Measurements from ENCODE around the gene PARD3B. TPM values are rescaled to one million over a fixed set of nuclear protein-coding genes. Genes with fewer than 3 reads are reported as not detected.

Gene PARD3B
- total and polyA plus RNA-seq, 2 experiments from 2014 or later, result 3.5 to 4.4 TPM

DNA sequence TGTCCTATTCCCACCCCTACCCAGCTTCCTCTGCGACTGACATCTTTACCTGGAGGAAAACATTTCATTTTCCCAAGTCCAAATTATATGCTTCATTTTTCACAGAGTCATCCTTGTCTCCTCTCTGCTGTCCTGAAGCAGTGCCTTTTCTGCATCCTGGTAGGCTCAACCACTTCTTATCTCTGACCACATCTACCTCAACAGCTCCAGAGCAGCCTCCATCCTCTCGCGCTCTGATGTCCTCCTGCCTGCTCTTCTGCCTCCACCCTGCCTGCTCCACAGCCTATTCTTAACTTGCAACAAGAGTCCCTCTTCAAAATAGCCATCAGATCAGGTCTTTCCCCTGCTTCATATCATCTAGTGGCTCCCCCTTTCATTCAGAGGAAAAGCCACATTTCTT is 457.1 kb downstream of the PARD3B start:
- peaks cover 2% of the 10 kb centered on the region for H3K27me3 Mint-ChIP-seq (ENCODE audit: insufficient read depth, low read depth, poor library complexity)
- Histone ChIP-seq H4K20me1 (replicated peaks; ENCODE audit: insufficient read depth) (no peaks in the 10 kb centered on the region), H3K36me3 (ENCODE audit: insufficient read depth) (no peaks in the 10 kb centered on the region), H3K27ac (ENCODE audit: low read depth) (no peak overlapping the region), H3F3A (replicated peaks; ENCODE audit: low read depth) (no peaks in the 10 kb centered on the region), H3K4me2 (no peak overlapping the region), H3K27me3 (ENCODE audit: insufficient read depth) (no peaks in the 10 kb centered on the region), H3K9me2 (ENCODE audit: insufficient read depth) (no peaks in the 10 kb centered on the region), H2AFZ (no peak overlapping the region), H3K4me3 (no peak overlapping the region), H3K4me1 (ENCODE audit: insufficient read depth) (no peaks in the 10 kb centered on the region), H3K79me2 (replicated peaks; ENCODE audit: insufficient read depth) (no peaks in the 10 kb centered on the region)
- H3K4me1 Mint-ChIP-seq, result no peaks in the 10 kb centered on the region; the same call in 2 of the 3 replicates
- TF ChIP-seq EZH2 (IDR thresholded peaks at IDR 0.05; ENCODE audit: low read depth, unreplicated experiment) (no peak), ZNF462 (CRISPR knock-in tag; IDR thresholded peaks at IDR 0.05) (no peak), EZH2phosphoT487 (IDR thresholded peaks at IDR 0.05; ENCODE audit: unreplicated experiment) (no peak), NANOG (IDR thresholded peaks at IDR 0.05; ENCODE audit: borderline replicate concordance) (no peak), STAT1 (IDR thresholded peaks at IDR 0.05; ENCODE audit: unreplicated experiment) (no peak), JUNB (IDR thresholded peaks at IDR 0.05; ENCODE audit: unreplicated experiment) (no peak), POLR2AphosphoS5 (IDR thresholded peaks at IDR 0.05; ENCODE audit: low read depth) (no peak), ZNF331 (CRISPR knock-in tag; IDR thresholded peaks at IDR 0.05; ENCODE audit: low read depth) (no peak), ZNF114 (CRISPR knock-in tag; IDR thresholded peaks at IDR 0.05) (no peak), CREB1 (CRISPR knock-in tag; IDR thresholded peaks at IDR 0.05; ENCODE audit: low read depth) (no peak), CTCF (conservative IDR thresholded peaks at IDR 0.05; ENCODE audit: low read depth in 2 of 2) (no peak), ETS1 (IDR thresholded peaks at IDR 0.05) (no peak)
- TF ChIP-seq, protein P1, sequence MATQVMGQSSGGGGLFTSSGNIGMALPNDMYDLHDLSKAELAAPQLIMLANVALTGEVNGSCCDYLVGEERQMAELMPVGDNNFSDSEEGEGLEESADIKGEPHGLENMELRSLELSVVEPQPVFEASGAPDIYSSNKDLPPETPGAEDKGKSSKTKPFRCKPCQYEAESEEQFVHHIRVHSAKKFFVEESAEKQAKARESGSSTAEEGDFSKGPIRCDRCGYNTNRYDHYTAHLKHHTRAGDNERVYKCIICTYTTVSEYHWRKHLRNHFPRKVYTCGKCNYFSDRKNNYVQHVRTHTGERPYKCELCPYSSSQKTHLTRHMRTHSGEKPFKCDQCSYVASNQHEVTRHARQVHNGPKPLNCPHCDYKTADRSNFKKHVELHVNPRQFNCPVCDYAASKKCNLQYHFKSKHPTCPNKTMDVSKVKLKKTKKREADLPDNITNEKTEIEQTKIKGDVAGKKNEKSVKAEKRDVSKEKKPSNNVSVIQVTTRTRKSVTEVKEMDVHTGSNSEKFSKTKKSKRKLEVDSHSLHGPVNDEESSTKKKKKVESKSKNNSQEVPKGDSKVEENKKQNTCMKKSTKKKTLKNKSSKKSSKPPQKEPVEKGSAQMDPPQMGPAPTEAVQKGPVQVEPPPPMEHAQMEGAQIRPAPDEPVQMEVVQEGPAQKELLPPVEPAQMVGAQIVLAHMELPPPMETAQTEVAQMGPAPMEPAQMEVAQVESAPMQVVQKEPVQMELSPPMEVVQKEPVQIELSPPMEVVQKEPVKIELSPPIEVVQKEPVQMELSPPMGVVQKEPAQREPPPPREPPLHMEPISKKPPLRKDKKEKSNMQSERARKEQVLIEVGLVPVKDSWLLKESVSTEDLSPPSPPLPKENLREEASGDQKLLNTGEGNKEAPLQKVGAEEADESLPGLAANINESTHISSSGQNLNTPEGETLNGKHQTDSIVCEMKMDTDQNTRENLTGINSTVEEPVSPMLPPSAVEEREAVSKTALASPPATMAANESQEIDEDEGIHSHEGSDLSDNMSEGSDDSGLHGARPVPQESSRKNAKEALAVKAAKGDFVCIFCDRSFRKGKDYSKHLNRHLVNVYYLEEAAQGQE (IDR thresholded peaks at IDR 0.05; ENCODE audit: unreplicated experiment), result no peak
- no peaks in the 10 kb centered on the region; the same call in 2 of the 3 replicates for H3K36me3 Mint-ChIP-seq (ENCODE audit: low read depth)
- no peak overlapping the region for H3K4me3 Mint-ChIP-seq
- H3K27ac Mint-ChIP-seq, result no peak overlapping the region
- no peaks in the 10 kb centered on the region for H3K9me3 Mint-ChIP-seq
- no peak for DNase-seq (ENCODE audit: low spot score)
- ATAC-seq, result no peak
